K562 (cell line): Measurements from ENCODE around the gene ZBTB44.

Experiments
- CBX5 ChIP-seq: IDR thresholded peaks from 2 replicates; pipeline ENCODE4 v1.6.1; 2014; ENCODE audit warnings: low read depth, borderline replicate concordance
- ETV6 ChIP-seq, 3 experiments: fragments of 150-350 bp in 1 of 3; sonication (generic) in 1 of 3; formaldehyde crosslinking in 1 of 3; IDR thresholded peaks; 2 replicates each; pipeline versions ENCODE4 v1.6.1 to v1.8.0; 2014 to 2022; ENCODE audit warnings: borderline replicate concordance in 2 of 3, low read depth in 2 of 3, antibody characterized with exemption in 1 of 3, low read length in 1 of 3, mild to moderate bottlenecking in 1 of 3, missing genetic modification reagents in 1 of 3
- HES1 ChIP-seq: fragments of 450-650 bp; IDR thresholded peaks from 2 replicates; pipeline ENCODE4 v1.6.1; 2016; ENCODE audit warnings: low read depth, mild to moderate bottlenecking, moderate library complexity
- HNRNPLL ChIP-seq: fragments of 200-400 bp; formaldehyde crosslinking; IDR thresholded peaks from 2 replicates; pipeline ENCODE4 v1.6.1; 2017; ENCODE audit warnings: low read length, low read depth, mild to moderate bottlenecking; ENCODE audit not compliant: poor library complexity, severe bottlenecking
- IRF2 ChIP-seq: sonication (generic); formaldehyde crosslinking; IDR thresholded peaks from 2 replicates; pipeline ENCODE4 v1.8.1; 2022; ENCODE audit warnings: mild to moderate bottlenecking, missing genetic modification reagents
- MAFK ChIP-seq: IDR thresholded peaks from 2 replicates; pipeline ENCODE4 v1.6.1; 2011; ENCODE audit warnings: low read length, improper control_type of control experiment
- MAZ ChIP-seq, 2 experiments: fragments of 450-650 bp in 1 of 2; sonication (generic) in 1 of 2; formaldehyde crosslinking; IDR thresholded peaks in 1 of 2; conservative IDR thresholded peaks in 1 of 2; 2 replicates each; pipeline versions ENCODE4 v1.4.0 to v1.5.0; 2020; ENCODE audit warnings: mild to moderate bottlenecking in 1 of 2, missing genetic modification reagents in 1 of 2
- POLR2AphosphoS2 ChIP-seq: IDR thresholded peaks from 2 replicates; pipeline ENCODE4 v1.6.1; 2012; ENCODE audit warnings: low read length, improper control_type of control experiment
- SMC3 ChIP-seq: conservative IDR thresholded peaks from 2 replicates; pipeline ENCODE4 v1.6.1; 2011; ENCODE audit warnings: low read depth, low read length, improper control_type of control experiment; ENCODE audit not compliant: insufficient read depth
- SRF ChIP-seq, 2 experiments: fragments of 250-450, 450-650 bp in 1 of 2; sonication (Bioruptor Pico) in 1 of 2; sonication (generic) in 1 of 2; formaldehyde crosslinking; IDR thresholded peaks; 2 replicates each; pipeline versions ENCODE4 v1.5.0 to v1.5.1; 2020 to 2022; ENCODE audit warnings: mild to moderate bottlenecking in 1 of 2, missing genetic modification reagents in 1 of 2
- SRSF3 ChIP-seq: fragments of 200-400 bp; formaldehyde crosslinking; IDR thresholded peaks from 2 replicates; pipeline ENCODE4 v1.6.1; 2016; ENCODE audit warnings: mild to moderate bottlenecking, low read length, moderate library complexity; ENCODE audit not compliant: insufficient read depth
- TCF7 ChIP-seq: sonication (generic); IDR thresholded peaks from 2 replicates; pipeline ENCODE4 v1.6.1; 2016; ENCODE audit warnings: antibody characterized with exemption, borderline replicate concordance
- ZNF239 ChIP-seq: fragments of 250-450 bp; sonication (Bioruptor Pico); IDR thresholded peaks from 2 replicates; pipeline ENCODE4 v1.4.0; 2020; ENCODE audit warnings: mild to moderate bottlenecking

- TF ChIP-seq POLR2AphosphoS2, result no peak
- TF ChIP-seq SMC3, result no peak
- no peak for TF ChIP-seq SRSF3
- no peak for TF ChIP-seq HES1
- TF ChIP-seq HNRNPLL, result no peak
- TF ChIP-seq SRF (CRISPR knock-in tag; IDR thresholded peaks at IDR 0.05), result no peak
- TF ChIP-seq MAFK, result no peak
- TF ChIP-seq MAZ (CRISPR knock-in tag; conservative IDR thresholded peaks at IDR 0.05 in 1 of 2, IDR thresholded peaks at IDR 0.05 in 1 of 2), result no peak
- no peak for TF ChIP-seq IRF2 (CRISPR knock-in tag)
- TF ChIP-seq CBX5, result no peak
- TF ChIP-seq ETV6 (IDR thresholded peaks at IDR 0.05; ENCODE audit: borderline replicate concordance in 1 of 2, low read depth in 2 of 2, low read length in 1 of 2), result no peak
- TF ChIP-seq ETV6 (CRISPR knock-in tag; IDR thresholded peaks at IDR 0.05; ENCODE audit: borderline replicate concordance), result no peak
- TF ChIP-seq TCF7, result no peak
- TF ChIP-seq ZNF239, result no peak
These were observed 13.0 kb upstream of the ZBTB44 start for GRCh38 chr11:130327716-130328115.
